ENCODE measurements around the gene SRSF5.

Gene SRSF5

DNA sequence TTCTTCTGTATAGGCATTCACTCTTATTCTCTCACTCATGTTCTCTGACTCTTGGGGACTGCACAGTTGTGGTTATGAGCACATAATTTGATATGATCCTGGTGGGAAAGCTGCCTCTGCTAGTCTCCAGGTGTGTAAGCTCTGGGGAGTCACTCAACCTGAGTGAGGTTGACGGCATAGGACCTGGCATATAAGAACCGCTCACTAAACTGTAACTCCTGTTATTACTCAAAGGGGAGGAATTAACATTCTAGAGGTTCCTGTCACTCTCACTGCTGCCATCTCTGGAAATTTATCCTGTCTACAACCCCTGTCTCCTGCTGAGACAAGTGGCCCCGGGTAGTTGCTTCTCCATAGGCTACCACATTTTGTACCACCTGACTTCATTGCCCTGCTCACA, 14.0 kb downstream of the SRSF5 start:
- Histone ChIP-seq H3K36me3 (ENCODE audit: control insufficient read depth, insufficient read depth, low read length) (peaks cover 2% of the 10 kb centered on the region), H3K27ac (ENCODE audit: insufficient read depth, low read depth, low read length, poor library complexity, severe bottlenecking) (no peak overlapping the region)
- 95 to 97% methylated on average over 3 of the region's 3 CpGs for WGBS, 2 experiments

DNA sequence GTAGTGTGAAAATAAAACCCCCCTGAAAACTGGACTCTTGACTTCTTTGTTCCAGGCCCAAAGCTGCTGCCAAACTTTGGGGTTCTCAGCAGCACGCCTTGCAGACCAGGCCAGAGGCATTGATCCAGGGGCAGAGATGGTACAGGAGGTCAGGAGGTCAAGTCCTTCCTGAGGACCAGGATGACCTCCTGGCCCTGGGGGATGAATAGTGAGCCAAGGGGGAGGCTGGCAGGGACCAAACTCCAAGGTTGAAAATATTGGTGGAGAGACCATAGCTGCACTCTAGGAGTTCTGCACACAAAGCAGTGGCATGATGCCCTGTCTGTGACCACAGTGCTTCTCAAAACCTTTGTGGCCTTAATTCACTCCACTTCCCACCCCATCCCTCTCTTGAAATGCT, 18.0 kb downstream of the SRSF5 start:
- Histone ChIP-seq H3K36me3 (ENCODE audit: control insufficient read depth, insufficient read depth, low read length) (no peaks in the 10 kb centered on the region), H3K9me3 (ENCODE audit: control insufficient read depth, low read length) (no peaks in the 10 kb centered on the region)
- 96 to 100% methylated on average over 1 of the region's 1 CpG for WGBS, 2 experiments

More for the DNA sequence above, 14.0 kb downstream of the SRSF5 start:
- no peaks in the 10 kb centered on the region for H3K9me3 ChIP-seq (ENCODE audit: control insufficient read depth, low read length)
- no peaks in the 10 kb centered on the region for H3K4me1 ChIP-seq (ENCODE audit: control insufficient read depth, insufficient read depth, low read length)
- no peak overlapping the region for H3K4me3 ChIP-seq (ENCODE audit: insufficient read depth, low read depth, low read length)
- H3K27me3 ChIP-seq (ENCODE audit: control insufficient read depth, insufficient read depth, low read length, poor library complexity, severe bottlenecking): no peaks in the 10 kb centered on the region

DNA sequence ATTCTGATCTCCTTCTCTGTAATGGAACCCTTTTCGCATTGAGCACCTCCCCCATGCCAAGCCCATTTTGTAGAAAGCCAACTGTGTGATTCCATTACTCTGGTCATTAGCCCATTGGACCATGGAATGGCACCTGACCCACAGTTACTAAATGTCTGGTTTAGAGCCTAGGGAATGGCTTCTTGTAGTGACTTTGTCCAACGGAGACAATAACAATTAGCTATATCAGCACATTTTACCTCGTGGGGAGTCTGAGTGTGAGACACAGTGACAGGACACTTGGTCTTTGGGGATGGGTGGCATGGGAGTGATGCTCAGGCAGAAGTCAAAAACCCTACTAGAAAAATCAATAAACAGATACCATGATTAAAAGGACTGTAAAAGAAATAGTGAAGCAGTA, 19.7 kb downstream of the SRSF5 start:
- H3K27me3 ChIP-seq (ENCODE audit: control insufficient read depth, insufficient read depth, low read length, poor library complexity, severe bottlenecking): no peaks in the 10 kb centered on the region
- H3K4me1 ChIP-seq (ENCODE audit: control insufficient read depth, insufficient read depth, low read length): no peaks in the 10 kb centered on the region
- no peak overlapping the region for H3K27ac ChIP-seq (ENCODE audit: insufficient read depth, low read depth, low read length, poor library complexity, severe bottlenecking)
- WGBS, 2 experiments: 98 to 100% methylated on average over 2 to 3 of the region's 3 CpGs
- no peak overlapping the region for H3K4me3 ChIP-seq (ENCODE audit: insufficient read depth, low read depth, low read length)
- no peaks in the 10 kb centered on the region for H3K36me3 ChIP-seq (ENCODE audit: control insufficient read depth, insufficient read depth, low read length)
- H3K9me3 ChIP-seq (ENCODE audit: control insufficient read depth, low read length): no peaks in the 10 kb centered on the region

More for the DNA sequence above, 18.0 kb downstream of the SRSF5 start:
- no peak overlapping the region for H3K4me3 ChIP-seq (ENCODE audit: insufficient read depth, low read depth, low read length)
- H3K27ac ChIP-seq (ENCODE audit: insufficient read depth, low read depth, low read length, poor library complexity, severe bottlenecking): no peak overlapping the region
- no peaks in the 10 kb centered on the region for H3K4me1 ChIP-seq (ENCODE audit: control insufficient read depth, insufficient read depth, low read length)
- H3K27me3 ChIP-seq (ENCODE audit: control insufficient read depth, insufficient read depth, low read length, poor library complexity, severe bottlenecking): no peaks in the 10 kb centered on the region

DNA sequence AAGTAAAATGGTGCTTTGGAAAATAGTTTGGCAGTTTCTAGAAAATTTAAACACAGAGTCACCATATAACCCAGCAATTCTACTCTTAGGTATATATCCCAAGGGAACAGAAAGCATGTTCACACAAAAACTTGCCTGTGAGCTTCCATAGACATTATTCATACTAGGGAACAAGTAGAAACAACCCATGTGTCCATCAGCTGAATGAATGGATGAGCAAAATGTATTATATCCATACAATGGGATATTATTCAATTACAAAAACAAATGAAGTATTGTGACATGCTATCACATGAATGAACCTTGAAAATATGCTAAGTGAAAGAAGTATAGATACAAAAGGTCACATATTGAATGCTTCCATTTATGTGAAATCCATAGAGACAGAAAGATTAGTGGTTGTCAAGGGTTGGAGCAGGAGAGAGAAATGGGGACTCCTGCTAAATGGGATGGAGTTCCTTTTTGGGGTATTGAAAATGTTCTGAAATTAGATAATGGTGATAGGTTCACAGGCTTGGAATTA, 22.2 kb downstream of the SRSF5 start:
- no peaks in the 10 kb centered on the region for H3K27me3 ChIP-seq (ENCODE audit: control insufficient read depth, insufficient read depth, low read length, poor library complexity, severe bottlenecking)

DNA sequence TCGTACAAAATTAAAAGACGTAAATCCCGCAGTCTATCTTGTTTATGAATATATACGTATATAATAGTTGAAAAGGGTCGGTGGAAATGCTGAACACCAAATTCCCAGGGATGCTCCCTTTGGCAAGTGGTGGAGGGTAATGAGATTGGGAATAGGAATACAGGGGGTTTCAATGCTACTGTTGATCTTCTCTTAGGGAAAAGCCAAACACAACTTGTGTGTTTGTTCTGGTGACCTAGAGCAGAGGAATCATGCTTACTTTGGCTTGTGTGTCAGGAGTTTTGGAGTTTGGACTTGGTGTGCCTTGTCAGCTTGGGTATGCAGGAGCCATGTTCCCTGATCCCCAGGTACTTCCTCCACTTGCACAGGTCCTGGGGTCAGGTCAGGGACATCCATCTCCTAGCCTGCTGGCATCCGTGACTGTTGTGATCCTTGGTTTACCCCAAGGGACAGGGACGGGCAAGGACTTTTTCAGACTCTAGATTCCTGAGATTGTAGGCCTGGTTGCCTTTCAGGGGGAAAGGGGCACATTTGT, 26.0 kb downstream of the SRSF5 start:
- WGBS, 2 experiments: 96% methylated on average over 7 of the region's 7 CpGs

More for the DNA sequence above, 22.2 kb downstream of the SRSF5 start:
- H3K4me1 ChIP-seq (ENCODE audit: control insufficient read depth, insufficient read depth, low read length): no peaks in the 10 kb centered on the region
- H3K36me3 ChIP-seq (ENCODE audit: control insufficient read depth, insufficient read depth, low read length): no peaks in the 10 kb centered on the region
- H3K4me3 ChIP-seq (ENCODE audit: insufficient read depth, low read depth, low read length): no peak overlapping the region
- H3K9me3 ChIP-seq (ENCODE audit: control insufficient read depth, low read length): no peaks in the 10 kb centered on the region
- H3K27ac ChIP-seq (ENCODE audit: insufficient read depth, low read depth, low read length, poor library complexity, severe bottlenecking): no peak overlapping the region

DNA sequence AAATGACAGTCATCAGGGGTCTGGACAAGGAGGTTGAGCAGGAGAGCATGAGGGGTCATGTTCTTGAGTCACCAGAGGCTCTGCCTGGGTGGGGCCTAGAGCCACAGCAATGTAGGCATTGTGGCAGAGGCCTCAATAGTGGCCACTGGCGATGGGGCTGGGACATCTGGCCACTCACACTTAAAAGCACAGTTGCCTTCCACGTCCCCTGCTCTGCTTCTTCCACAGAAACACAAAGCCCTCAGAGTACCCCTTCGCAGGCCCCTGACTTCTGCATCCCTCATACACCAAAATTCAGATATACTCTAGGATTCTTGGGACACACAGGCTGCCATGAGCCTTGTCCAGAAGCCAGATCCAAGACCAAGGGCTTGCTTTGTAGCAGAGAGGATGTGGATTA, 27.8 kb downstream of the SRSF5 start:
- Histone ChIP-seq H3K36me3 (ENCODE audit: control insufficient read depth, insufficient read depth, low read length) (no peaks in the 10 kb centered on the region), H3K9me3 (ENCODE audit: control insufficient read depth, low read length) (no peaks in the 10 kb centered on the region), H3K4me1 (ENCODE audit: control insufficient read depth, insufficient read depth, low read length) (peaks cover 10% of the 10 kb centered on the region), H3K27ac (ENCODE audit: insufficient read depth, low read depth, low read length, poor library complexity, severe bottlenecking) (no peak overlapping the region), H3K4me3 (ENCODE audit: insufficient read depth, low read depth, low read length) (no peak overlapping the region), H3K27me3 (ENCODE audit: control insufficient read depth, insufficient read depth, low read length, poor library complexity, severe bottlenecking) (no peaks in the 10 kb centered on the region)
- 89 to 92% methylated on average over 3 of the region's 3 CpGs for WGBS, 2 experiments

More for the DNA sequence above, 26.0 kb downstream of the SRSF5 start:
- Histone ChIP-seq H3K4me3 (ENCODE audit: insufficient read depth, low read depth, low read length) (no peak overlapping the region), H3K27me3 (ENCODE audit: control insufficient read depth, insufficient read depth, low read length, poor library complexity, severe bottlenecking) (no peaks in the 10 kb centered on the region), H3K9me3 (ENCODE audit: control insufficient read depth, low read length) (no peaks in the 10 kb centered on the region), H3K4me1 (ENCODE audit: control insufficient read depth, insufficient read depth, low read length) (no peaks in the 10 kb centered on the region), H3K36me3 (ENCODE audit: control insufficient read depth, insufficient read depth, low read length) (no peaks in the 10 kb centered on the region), H3K27ac (ENCODE audit: insufficient read depth, low read depth, low read length, poor library complexity, severe bottlenecking) (no peak overlapping the region)

DNA sequence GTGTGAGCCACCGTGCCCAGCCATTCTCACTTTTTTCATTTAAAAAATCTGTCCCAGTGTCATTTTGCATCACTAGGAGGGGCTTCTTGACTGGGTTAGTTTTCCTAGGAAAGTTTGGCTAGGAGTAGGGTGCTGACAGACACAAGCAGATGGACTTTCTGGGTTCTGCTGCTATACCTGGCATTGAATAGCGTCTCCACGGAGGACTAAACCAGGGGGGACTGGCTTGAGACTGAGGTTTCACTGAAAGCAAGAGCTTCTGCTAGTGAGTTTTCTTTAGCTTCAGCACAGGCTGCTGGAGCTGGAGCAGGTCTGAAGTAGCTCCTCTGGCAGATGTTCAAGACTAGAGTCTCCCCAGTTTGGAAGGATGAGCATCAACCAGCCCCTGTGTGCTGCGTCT, 28.7 kb downstream of the SRSF5 start:
- H3K27ac ChIP-seq (ENCODE audit: insufficient read depth, low read depth, low read length, poor library complexity, severe bottlenecking): no peak overlapping the region
- no peaks in the 10 kb centered on the region for H3K36me3 ChIP-seq (ENCODE audit: control insufficient read depth, insufficient read depth, low read length)
- H3K9me3 ChIP-seq (ENCODE audit: control insufficient read depth, low read length): no peaks in the 10 kb centered on the region
- H3K4me3 ChIP-seq (ENCODE audit: insufficient read depth, low read depth, low read length): no peak overlapping the region
- H3K27me3 ChIP-seq (ENCODE audit: control insufficient read depth, insufficient read depth, low read length, poor library complexity, severe bottlenecking): no peaks in the 10 kb centered on the region
- 92 to 94% methylated on average over 4 of the region's 4 CpGs for WGBS, 2 experiments
- H3K4me1 ChIP-seq (ENCODE audit: control insufficient read depth, insufficient read depth, low read length): peaks cover 10% of the 10 kb centered on the region

DNA sequence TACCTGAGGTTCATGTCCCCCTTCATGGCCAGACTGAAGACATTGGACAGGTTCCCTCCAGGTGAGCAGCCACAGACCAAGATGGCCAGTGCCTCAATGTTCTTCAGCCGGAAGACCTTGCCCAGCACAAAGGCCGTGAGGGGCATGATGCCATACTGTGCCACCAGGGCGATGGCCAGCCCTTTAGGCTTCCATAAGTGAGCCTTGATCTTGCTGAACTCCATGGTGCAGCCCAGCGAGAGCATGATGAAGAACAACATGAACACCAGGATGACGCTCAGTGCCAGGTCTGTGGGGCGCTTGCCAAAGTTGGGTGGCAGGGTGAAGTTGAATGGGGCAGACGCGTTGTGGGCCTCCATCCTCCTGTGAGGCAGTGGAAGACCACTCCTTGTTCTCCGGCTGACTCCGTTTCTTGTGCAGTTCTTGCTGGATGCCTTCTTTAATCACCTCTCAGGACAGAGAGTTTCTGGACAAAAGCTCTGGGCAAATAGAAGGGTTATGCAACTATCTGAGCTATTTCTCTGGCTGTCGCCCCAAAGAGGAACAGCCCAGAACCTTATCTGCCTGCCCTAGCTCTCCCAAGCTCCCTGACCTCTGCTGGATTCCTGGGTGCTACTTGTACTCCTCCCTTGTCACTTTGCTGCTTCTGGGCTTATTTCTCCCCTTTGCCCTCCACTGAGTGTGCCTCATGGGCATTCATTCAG, 30.0 kb downstream of the SRSF5 start, which contains the start of gene SLC10A1:
Gene SLC10A1 (minus strand): TSS at position 445 of the 704 bp plus-strand sequence. CDS start 86 bp downstream, at position 359.
- H3K27ac ChIP-seq (ENCODE audit: insufficient read depth, low read depth, low read length, poor library complexity, severe bottlenecking): no peak within 1 kb of the TSS
- WGBS, 2 experiments: 91 to 94% methylated on average over 11 of the region's 11 CpGs

DNA sequence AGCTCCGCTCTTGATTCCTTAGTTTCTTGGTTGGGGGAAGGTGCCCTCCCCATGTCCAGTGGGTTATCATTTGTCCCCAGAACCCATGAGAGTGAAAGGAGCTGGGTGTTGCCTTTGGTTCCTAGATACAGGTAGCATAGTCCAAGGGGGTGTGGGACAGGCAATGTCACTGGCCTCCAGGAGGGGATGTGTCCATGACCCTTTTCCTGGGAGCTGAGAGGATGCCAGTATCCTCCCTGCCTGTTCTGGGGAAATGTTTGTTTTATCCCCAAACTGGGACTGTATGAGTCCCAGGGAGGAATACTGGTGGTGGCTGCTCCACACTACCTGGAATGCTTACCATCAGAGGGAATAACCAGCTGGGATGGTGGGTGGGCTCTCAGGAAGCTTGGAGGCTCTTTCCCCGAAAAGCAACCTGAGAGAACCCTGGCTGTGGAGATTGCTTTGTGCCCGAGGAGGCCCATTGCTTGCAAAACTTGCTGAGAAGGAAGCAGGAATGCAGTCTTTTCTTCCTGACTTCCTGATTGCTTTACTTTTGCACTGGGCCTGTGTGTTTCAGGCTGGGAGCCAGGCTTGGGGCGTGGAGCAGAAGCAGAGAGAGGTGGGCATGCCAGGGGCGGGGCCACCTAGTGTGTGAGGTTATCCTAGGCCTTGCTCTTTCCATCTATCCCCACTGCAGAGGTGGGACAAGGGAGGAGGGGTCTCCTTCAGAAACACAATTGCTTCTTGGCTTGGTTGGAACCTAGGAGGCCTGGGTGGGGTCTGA, 30.8 kb downstream of the SRSF5 start:
- Histone ChIP-seq H3K27me3 (ENCODE audit: control insufficient read depth, insufficient read depth, low read length, poor library complexity, severe bottlenecking) (no peaks in the 10 kb centered on the region), H3K36me3 (ENCODE audit: control insufficient read depth, insufficient read depth, low read length) (no peaks in the 10 kb centered on the region), H3K4me3 (ENCODE audit: insufficient read depth, low read depth, low read length) (no peak overlapping the region), H3K9me3 (ENCODE audit: control insufficient read depth, low read length) (no peaks in the 10 kb centered on the region), H3K4me1 (ENCODE audit: control insufficient read depth, insufficient read depth, low read length) (peaks cover 10% of the 10 kb centered on the region), H3K27ac (ENCODE audit: insufficient read depth, low read depth, low read length, poor library complexity, severe bottlenecking) (no peak overlapping the region)
- 85 to 87% methylated on average over 5 of the region's 5 CpGs for WGBS, 2 experiments

More for the DNA sequence above, 30.0 kb downstream of the SRSF5 start, which contains the start of gene SLC10A1:
- H3K36me3 ChIP-seq (ENCODE audit: control insufficient read depth, insufficient read depth, low read length): no peaks in the 10 kb centered on the region
- no peaks in the 10 kb centered on the region for H3K27me3 ChIP-seq (ENCODE audit: control insufficient read depth, insufficient read depth, low read length, poor library complexity, severe bottlenecking)
- no peak within 1 kb of the TSS for H3K4me3 ChIP-seq (ENCODE audit: insufficient read depth, low read depth, low read length)
- peaks cover 10% of the 10 kb centered on the region for H3K4me1 ChIP-seq (ENCODE audit: control insufficient read depth, insufficient read depth, low read length)
- no peaks in the 10 kb centered on the region for H3K9me3 ChIP-seq (ENCODE audit: control insufficient read depth, low read length)

DNA sequence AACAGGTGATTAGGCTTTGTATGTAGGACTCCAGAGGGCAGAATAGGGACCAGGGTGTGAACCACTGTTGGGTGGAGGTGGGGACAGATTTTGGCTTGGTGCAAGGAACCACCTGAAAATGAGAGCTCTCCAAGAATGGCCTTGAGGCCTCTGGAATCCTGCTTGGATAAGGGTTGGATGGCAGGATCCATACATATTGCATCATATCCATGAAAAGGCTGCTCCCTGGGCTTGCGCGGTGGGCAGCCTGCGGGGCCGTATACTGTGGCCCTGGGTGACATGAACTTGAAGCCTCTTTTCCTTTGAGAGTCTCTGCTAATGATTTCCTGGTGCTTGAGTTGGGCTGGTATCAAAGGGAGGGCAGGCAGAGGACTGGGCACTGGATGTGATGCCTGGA, 31.4 kb downstream of the SRSF5 start:
- no peak overlapping the region for H3K27ac ChIP-seq (ENCODE audit: insufficient read depth, low read depth, low read length, poor library complexity, severe bottlenecking)
- no peak overlapping the region for H3K4me3 ChIP-seq (ENCODE audit: insufficient read depth, low read depth, low read length)
- 96 to 98% methylated on average over 4 of the region's 4 CpGs for WGBS, 2 experiments
- no peaks in the 10 kb centered on the region for H3K27me3 ChIP-seq (ENCODE audit: control insufficient read depth, insufficient read depth, low read length, poor library complexity, severe bottlenecking)
- H3K9me3 ChIP-seq (ENCODE audit: control insufficient read depth, low read length): no peaks in the 10 kb centered on the region
- H3K36me3 ChIP-seq (ENCODE audit: control insufficient read depth, insufficient read depth, low read length): no peaks in the 10 kb centered on the region
- H3K4me1 ChIP-seq (ENCODE audit: control insufficient read depth, insufficient read depth, low read length): peaks cover 10% of the 10 kb centered on the region

Data from ectodermal cell (in vitro differentiated cells).